HG03354 (cell line): ENCODE data around the gene ALAD.

ENCODE experiments used
- ATAC-seq: cut with Tn5 transposase; IDR thresholded peaks from one replicate; pipeline ENCODE4 v1.9.1; 2021; ENCODE audit warnings: mild to moderate bottlenecking; ENCODE audit not compliant: unreplicated experiment, poor library complexity, severe bottlenecking

ALAD gene

DNA sequence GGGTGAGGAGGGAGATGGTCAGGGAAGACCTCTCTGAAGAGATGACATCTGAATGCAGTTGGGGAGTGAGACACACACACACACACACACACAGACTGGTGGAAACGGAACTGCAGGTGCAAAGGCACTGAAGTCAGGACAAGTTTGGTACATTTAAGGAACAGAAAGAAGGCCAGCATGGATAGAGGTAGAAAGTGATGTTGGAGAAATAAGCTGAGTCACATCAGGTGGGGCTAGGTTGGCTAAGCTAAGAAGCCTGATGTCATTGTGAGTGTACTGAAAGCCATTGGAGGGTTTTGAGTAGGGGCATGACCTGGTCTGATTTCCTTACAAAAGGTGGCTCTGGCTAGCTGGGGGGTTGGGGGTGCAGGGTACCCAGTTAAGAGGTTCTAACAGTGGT is 48.7 kb downstream of the ALAD start:
- ATAC-seq, result no peak

DNA sequence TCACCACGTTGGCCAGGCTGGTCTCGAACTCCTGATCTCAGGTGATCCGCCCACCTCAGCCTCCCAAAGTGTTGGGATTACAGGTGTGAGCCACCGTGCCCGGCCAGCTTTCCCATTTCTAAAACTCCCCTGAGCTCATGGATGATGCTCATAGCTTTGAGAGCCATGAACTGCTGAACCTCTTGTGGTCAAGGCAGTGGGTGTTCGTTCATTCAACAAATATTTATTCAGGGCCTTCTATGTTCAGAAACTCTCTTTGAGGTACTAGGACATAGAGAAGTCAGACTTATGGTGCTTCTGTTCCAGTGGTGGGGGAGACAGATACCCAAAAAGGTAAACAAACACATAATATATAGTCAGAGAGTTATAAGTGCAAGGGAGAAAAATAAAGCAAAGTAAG is 49.1 kb downstream of the ALAD start:
- no peak for ATAC-seq

DNA sequence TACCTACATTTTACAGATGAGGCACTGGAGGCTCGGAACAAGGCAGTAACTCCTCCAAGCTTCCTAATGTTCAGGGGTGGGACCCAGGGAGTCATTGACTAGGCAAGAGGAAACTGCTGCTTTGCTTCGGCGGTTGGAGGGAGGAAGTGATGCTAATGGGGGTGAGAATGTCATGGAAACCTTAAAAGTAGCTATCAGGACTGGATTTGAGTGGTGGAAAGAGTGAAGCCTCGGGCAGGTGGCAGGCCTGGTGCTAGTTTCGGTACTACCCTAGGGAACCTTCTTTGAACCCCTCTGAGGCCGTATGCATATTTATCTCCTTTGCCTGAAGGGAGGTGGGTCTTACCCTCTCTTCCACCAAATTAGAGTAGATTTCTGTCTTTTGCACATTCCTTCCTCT is 50.1 kb downstream of the ALAD start:
- no peak for ATAC-seq

DNA sequence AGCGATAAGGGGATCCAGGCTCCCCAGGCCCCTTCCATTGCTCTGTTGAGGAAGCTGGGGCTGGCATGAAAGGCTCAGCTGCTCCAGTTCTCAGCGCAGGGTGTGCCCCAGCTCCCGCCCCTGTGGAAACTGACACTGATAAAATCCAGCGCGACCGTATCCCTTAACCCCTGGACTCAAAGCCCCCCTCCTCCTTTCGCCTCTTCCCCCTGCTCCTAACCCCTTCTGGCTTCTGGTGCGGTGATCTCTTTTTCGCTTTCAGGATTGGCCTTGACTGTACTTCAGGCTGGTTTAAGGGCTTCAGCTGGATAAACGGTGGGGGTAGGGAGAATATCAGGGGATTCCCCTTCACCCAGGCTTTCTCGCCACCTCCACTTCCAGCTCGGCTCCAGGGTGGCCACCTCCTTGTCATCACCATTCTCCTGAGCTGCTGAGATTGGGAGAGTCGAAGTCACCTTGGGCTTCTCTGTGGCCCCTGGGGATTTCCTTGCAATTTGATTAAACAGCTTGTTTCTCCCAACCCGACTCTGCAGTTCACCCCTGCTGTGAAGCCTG is 50.9 kb downstream of the ALAD start:
- ATAC-seq, result no peak

DNA sequence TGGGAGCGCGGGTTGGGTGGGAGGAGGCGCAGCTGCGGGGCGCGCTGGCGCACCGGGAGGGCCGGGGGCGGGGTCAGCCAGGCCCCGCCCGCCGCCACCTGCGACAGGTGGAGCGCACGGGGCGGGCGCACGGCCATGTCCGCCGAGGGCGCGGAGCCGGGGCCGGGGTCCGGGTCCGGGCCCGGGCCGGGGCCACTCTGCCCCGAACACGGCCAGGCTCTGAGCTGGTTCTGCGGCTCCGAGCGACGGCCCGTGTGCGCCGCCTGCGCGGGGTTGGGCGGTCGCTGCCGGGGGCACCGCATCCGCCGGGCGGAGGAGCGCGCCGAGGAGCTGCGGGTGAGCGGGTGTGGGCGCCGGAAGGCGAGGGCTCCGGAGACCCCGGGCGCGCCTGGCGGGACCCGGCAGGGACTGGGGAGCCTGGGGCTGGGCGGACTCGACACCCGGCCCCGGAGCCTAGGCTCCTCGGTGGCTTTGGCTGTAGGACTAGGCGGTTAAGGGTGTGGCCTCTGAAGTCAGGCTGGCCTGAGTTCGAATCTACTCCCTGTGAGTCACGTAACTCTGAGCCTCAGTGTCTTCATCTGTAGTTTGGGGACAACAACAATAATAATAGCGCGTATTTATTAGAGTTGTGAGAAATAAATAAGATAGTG is 51.5 kb downstream of the ALAD start, which contains the start of gene BSPRY:
Gene BSPRY (plus strand): TSS at position 97 of the 650 bp plus-strand sequence. CDS start 39 bp downstream, at position 136.
- peak; percentile 48 for ATAC-seq

DNA sequence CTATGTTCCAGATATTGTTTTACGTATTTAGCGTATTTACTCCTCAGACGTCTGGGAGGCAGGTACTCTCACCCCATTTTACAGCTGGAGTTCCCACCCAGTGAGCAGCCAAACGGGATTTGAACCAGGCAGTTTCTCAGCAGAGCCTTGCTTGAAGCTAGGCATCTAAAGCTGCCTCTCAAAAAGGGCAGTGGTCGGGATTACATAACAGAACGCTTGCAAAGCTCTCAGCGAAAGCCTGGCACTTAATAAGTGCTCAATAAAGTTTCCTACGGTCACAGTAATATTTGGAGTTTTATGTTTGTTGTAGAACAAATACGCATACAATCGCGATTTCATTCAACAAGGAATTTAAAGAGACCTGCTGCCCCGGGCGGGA is 52.0 kb downstream of the ALAD start:
- ATAC-seq, result no peak

DNA sequence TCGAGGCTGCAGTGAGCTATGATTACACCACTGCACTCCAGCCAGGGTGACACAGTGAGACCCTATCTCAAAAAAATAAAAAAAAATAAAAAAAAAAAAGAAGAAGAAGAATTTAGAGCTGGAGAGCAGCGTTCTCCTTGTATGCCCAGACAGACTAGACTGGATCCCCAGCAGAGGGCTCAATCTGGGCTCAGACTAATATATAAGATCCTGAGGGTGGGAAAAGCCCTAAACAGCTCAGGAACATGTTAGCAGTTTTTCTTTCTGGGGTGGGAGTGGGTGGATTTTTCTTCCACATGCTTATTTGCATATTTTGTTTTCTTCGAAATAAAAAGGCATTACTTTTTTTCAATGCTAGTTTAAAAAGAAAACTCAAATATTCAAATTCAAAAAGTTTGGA is 52.6 kb downstream of the ALAD start:
- ATAC-seq, result no peak

DNA sequence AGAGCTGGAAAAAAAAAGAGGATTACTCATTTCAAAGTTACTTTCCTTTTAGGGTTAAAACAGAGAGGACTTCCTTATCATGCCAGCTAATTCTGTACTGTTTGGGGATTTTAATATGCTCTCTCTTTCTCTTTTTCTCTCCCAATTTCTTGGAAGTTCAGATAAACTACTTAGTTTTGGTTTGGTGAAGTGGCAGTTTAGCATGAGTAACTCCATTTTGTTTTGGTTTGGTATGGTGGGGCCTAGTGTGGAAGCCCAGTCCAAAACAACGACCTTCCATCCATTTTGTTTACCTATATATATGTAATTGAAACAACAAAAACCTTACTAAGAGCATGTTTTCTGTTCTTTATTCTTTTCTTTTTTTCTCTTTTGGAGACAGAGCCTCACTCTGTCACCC is 55.4 kb downstream of the ALAD start:
- ATAC-seq, result no peak

DNA sequence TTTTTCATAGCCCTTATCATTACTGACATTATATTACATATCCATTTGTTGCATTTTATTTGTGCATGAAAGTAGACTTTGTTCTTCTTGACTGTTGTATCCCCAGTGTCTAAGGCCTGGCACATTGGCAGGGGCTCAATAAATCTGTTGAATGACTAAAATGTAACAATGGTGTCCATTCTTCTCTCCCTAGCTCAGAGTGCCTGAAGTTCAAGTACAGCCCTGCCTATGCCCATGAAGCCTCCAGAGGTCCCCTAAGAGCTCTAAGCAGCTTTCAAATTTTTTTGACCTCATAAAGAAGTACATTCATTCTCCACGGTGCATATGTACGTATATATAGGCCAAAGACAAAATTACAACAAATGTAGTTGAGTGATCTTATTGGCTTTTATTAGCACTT is 55.9 kb downstream of the ALAD start:
- no peak for ATAC-seq

DNA sequence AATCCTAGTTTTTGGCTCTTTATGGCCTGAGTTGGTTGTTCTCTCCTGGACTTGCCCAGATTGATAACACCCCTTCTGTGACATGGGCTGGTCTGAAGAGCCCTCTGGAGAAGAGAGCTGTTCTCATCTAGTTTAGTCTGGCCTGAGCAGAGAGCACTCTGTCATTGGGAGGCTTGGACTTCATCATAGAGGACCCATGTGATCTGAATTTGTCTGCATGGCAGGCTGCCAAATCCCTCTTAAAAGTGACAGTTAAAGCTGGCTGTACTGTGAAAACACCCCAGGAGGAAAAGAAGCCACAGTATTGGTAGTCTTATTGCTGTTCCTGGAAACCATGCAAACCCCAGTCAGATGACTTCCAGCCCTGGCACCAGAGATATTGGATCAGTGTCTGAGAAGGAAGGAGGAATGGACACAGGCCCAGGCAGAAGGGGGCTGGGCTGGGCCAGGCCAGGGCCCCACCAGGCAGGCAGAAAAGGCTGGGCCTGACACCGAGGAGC is 57.3 kb downstream of the ALAD start:
- no peak for ATAC-seq

DNA sequence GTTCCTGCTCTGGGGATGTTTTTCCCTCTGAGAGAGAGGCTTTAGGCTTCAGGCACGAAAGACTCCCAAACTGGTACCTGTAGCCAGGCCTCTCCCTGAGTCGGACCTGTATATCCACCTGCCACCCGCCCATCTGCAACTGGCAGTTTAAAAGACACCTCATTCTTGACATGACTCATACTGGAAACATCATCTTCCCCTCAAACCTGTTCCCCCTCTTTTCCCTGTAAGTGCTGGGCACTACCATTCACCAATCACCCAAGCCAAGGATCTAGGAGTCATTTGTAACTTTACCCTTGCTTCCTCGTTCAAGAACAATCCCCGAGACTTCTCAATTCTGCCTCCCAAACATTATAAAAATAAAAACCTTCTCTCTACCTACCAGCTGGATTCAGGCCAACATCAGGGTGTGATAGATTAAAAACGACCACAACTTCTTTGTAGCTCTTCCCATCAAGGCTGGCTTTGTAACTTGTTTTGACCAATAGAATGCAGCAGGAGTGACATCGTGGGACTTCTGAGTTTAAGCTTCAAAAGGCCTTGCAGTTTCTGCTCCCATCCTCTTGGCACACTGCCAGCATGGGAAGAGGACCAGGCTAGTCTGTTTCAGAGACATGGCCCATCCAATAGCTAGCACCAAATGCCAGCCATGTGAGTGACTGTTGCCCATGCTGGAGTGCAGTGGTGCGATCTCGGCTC is 59.2 kb downstream of the ALAD start:
- no peak for ATAC-seq

DNA sequence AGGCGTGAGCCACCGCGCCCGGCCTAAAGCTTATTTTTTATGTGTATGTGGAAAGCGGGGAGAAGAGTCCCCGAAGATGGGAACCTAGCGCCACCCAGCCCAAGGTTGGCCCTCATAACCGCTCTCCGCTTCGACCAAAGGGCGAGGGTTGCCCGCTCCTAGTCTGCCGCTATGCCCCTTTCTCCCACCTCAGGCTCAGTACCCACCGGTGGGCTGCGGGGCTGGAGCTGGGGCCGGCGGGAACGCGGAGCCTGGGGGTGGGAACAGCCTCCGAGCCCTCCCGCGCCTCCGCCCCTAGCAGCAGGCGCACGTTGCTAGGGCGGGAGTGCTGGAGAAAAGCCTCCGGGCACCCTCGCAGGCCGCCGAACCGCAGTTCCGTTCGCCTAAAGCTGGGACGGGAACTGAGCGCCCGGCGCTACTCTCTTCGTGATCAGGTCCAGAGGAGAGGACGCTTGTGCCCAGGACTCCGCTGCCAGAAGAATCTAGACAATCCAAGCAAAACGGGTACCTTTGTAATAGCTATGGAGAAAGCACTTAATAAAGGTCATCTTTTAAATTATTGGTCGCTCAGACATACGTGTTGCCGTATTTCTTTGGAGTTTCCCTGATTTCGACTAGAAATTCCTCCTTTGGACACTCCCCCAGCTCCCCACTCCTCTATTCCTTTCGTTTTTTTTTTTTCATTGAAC is 60.9 kb downstream of the ALAD start, which contains the start of gene WDR31:
Gene WDR31 (minus strand): TSS at position 265 of the 689 bp plus-strand sequence. CDS start 8,253 bp downstream, outside the sequence.
- peak; percentile 99 for ATAC-seq

DNA sequence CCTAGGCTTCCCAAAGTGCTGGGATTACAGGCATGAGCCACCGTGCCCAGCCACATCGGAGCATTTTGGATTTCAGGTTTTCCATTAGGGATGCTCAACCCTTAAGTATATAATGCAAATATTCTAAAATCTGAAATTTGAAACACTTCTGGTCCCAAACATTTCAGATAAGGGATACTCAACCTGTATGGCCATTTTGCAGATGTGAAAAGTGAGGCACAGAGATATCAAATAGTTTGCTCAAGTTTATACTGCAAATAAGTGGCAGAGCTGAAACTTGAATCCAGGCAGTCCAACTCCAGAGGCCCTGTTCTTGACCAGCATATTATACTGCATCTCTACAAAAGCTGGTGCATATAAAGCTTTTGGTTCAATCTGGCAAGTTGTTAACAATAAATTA is 63.4 kb downstream of the ALAD start:
- no peak for ATAC-seq
